ENCODE data around the gene HDGFL2.

HDGFL2 gene

DNA sequence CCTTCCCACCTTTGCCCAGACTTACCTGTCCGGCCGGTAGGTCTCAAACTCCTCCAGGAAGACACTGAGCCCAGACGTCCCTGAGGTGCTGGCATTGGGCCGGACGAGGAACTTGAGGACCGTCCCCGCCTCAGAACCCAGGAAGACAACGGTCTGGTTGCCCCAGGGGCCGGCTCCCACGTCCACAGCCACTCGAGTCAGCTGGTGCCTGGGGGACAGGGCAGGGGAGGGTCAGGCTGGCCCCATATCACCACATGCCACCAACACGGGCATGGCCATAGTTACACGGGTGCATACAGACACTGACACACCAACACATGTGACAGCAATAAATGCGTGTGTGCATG is 76.1 kb downstream of the HDGFL2 start:
- no peaks in the 10 kb centered on the region for H3F3A ChIP-seq (ENCODE audit: insufficient read depth, low read length)
- no peak overlapping the region for H3K9ac ChIP-seq (ENCODE audit: low read length)
- TF ChIP-seq, protein P1, sequence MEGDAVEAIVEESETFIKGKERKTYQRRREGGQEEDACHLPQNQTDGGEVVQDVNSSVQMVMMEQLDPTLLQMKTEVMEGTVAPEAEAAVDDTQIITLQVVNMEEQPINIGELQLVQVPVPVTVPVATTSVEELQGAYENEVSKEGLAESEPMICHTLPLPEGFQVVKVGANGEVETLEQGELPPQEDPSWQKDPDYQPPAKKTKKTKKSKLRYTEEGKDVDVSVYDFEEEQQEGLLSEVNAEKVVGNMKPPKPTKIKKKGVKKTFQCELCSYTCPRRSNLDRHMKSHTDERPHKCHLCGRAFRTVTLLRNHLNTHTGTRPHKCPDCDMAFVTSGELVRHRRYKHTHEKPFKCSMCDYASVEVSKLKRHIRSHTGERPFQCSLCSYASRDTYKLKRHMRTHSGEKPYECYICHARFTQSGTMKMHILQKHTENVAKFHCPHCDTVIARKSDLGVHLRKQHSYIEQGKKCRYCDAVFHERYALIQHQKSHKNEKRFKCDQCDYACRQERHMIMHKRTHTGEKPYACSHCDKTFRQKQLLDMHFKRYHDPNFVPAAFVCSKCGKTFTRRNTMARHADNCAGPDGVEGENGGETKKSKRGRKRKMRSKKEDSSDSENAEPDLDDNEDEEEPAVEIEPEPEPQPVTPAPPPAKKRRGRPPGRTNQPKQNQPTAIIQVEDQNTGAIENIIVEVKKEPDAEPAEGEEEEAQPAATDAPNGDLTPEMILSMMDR (IDR thresholded peaks at IDR 0.05; ENCODE audit: low read length): no peak
- TF ChIP-seq EZH2phosphoT487 (IDR thresholded peaks at IDR 0.05; ENCODE audit: low read length) (no peak), EZH2 (optimal IDR thresholded peaks at IDR 0.05; ENCODE audit: low read depth, low read length) (no peak)
- no peaks in the 10 kb centered on the region for H4K20me1 ChIP-seq (ENCODE audit: insufficient read depth, low read length)
- H3K4me3 ChIP-seq (ENCODE audit: low read length): no peak overlapping the region
- H2AFZ ChIP-seq (ENCODE audit: low read length): no peak overlapping the region
- no peak overlapping the region for H3K27ac ChIP-seq (ENCODE audit: low read length)
- no peaks in the 10 kb centered on the region for H3K9me2 ChIP-seq (replicated peaks; ENCODE audit: insufficient read depth, low read length)
- no peak overlapping the region for H3K4me2 ChIP-seq (ENCODE audit: low read depth, low read length)
- no peaks in the 10 kb centered on the region for H3K9me3 ChIP-seq (replicated peaks; ENCODE audit: insufficient read depth, low read length)
- no peak for DNase-seq
- H3K79me2 ChIP-seq (ENCODE audit: low read length): no peaks in the 10 kb centered on the region
- H3K4me1 ChIP-seq (ENCODE audit: low read length): no peaks in the 10 kb centered on the region
- no peaks in the 10 kb centered on the region for H3K36me3 ChIP-seq (replicated peaks; ENCODE audit: insufficient read depth, low read length)
- peaks cover 77% of the 10 kb centered on the region for H3K27me3 ChIP-seq (replicated peaks; ENCODE audit: insufficient read depth, low read length)

DNA sequence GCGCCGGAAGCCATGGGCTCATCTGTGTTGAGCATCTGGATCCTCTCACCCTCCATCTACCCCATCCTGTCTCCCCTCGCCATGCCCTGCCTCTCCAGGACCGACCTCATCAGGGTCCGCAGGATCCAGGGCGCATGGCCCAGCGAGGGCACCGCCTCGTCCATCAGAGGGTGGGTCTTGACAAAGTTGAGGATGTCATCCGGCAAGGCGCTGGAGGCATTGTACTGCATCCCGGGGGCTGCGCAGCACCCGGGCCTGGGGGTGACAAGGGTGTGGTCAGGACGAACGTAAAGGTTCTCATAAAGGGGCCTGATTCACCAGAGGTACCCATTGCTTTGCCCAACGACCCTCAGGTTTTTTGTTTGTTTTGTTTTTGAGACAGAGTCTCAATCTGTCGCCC is 77.9 kb downstream of the HDGFL2 start:
- no peaks in the 10 kb centered on the region for H3K4me1 ChIP-seq (ENCODE audit: low read length)
- no peaks in the 10 kb centered on the region for H3K36me3 ChIP-seq (replicated peaks; ENCODE audit: insufficient read depth, low read length)
- TF ChIP-seq EZH2 (optimal IDR thresholded peaks at IDR 0.05; ENCODE audit: low read depth, low read length): no peak
- no peak for TF ChIP-seq EZH2phosphoT487 (IDR thresholded peaks at IDR 0.05; ENCODE audit: low read length)
- TF ChIP-seq, protein P1 (IDR thresholded peaks at IDR 0.05; ENCODE audit: low read length): no peak
- no peak overlapping the region for H3K4me2 ChIP-seq (ENCODE audit: low read depth, low read length)
- H3K79me2 ChIP-seq (ENCODE audit: low read length): no peaks in the 10 kb centered on the region
- no peak for DNase-seq
- H3F3A ChIP-seq (ENCODE audit: insufficient read depth, low read length): no peaks in the 10 kb centered on the region
- no peak overlapping the region for H3K4me3 ChIP-seq (ENCODE audit: low read length)
- no peak overlapping the region for H3K27ac ChIP-seq (ENCODE audit: low read length)
- no peaks in the 10 kb centered on the region for H3K9me3 ChIP-seq (replicated peaks; ENCODE audit: insufficient read depth, low read length)
- H3K27me3 ChIP-seq (replicated peaks; ENCODE audit: insufficient read depth, low read length): peaks cover 78% of the 10 kb centered on the region
- no peaks in the 10 kb centered on the region for H4K20me1 ChIP-seq (ENCODE audit: insufficient read depth, low read length)
- H2AFZ ChIP-seq (ENCODE audit: low read length): no peak overlapping the region
- no peak overlapping the region for H3K9ac ChIP-seq (ENCODE audit: low read length)
- H3K9me2 ChIP-seq (replicated peaks; ENCODE audit: insufficient read depth, low read length): no peaks in the 10 kb centered on the region

DNA sequence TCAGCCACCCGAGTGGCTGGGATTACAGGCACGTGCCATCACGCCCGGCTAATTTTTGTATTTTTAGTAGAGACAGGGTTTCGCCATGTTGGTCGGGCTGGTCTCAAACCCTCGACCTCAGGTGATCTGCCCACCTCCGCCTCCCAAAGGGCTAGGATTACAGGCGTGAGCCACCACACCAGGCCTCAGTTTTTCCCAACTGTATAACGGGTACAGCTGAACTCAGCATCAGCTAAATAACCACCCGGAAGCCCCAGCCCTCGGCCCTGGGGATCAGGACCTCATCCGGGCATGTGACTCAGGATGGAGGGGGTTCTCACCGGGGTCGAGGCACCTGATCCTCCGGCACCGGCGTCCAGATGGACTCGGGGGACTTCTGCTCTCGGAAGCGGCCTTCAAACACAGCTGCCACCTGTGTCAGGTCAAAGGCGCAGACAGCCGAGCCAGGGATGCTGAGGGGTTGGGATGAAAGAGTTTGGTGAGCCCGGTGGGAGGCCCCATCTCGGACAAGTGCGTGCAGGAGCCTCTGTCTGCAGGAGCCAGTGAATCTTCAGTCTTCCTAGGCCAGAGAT is 78.5 kb downstream of the HDGFL2 start:
- no peak overlapping the region for H2AFZ ChIP-seq (ENCODE audit: low read length)
- no peaks in the 10 kb centered on the region for H3K9me2 ChIP-seq (replicated peaks; ENCODE audit: insufficient read depth, low read length)
- no peaks in the 10 kb centered on the region for H3K79me2 ChIP-seq (ENCODE audit: low read length)
- H3K9me3 ChIP-seq (replicated peaks; ENCODE audit: insufficient read depth, low read length): no peaks in the 10 kb centered on the region
- no peak overlapping the region for H3K4me3 ChIP-seq (ENCODE audit: low read length)
- no peaks in the 10 kb centered on the region for H3K36me3 ChIP-seq (replicated peaks; ENCODE audit: insufficient read depth, low read length)
- TF ChIP-seq, protein P1 (IDR thresholded peaks at IDR 0.05; ENCODE audit: low read length): no peak
- H3K9ac ChIP-seq (ENCODE audit: low read length): no peak overlapping the region
- H3K27ac ChIP-seq (ENCODE audit: low read length): no peak overlapping the region
- no peaks in the 10 kb centered on the region for H3F3A ChIP-seq (ENCODE audit: insufficient read depth, low read length)
- no peaks in the 10 kb centered on the region for H4K20me1 ChIP-seq (ENCODE audit: insufficient read depth, low read length)
- no peaks in the 10 kb centered on the region for H3K4me1 ChIP-seq (ENCODE audit: low read length)
- DNase-seq: no peak
- H3K27me3 ChIP-seq (replicated peaks; ENCODE audit: insufficient read depth, low read length): peaks cover 80% of the 10 kb centered on the region
- no peak overlapping the region for H3K4me2 ChIP-seq (ENCODE audit: low read depth, low read length)
